GM19035 (cell line): Measurements from ENCODE around the gene SPPL3.

Source experiments
- ATAC-seq: cut with Tn5 transposase; IDR thresholded peaks from one replicate; pipeline ENCODE4 v1.9.1; 2021; ENCODE audit not compliant: unreplicated experiment

SPPL3 gene

DNA sequence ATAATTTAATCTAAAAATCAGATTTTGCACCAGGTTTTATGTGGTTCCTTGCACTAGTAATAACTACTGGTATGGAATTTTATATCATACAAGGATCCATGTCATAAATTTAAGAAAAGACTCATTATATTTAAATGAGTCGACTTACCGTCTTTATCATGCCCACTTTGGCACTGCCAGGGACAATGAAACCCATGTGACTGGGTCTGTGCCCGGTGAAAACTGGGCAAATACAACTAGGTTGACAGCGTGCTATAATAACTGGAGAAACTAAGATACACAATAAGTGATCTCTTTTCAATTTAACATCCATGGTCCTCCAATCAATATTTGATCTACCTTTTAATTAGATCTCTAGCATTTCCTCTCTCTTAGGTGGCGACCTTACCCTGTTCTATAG lies 114.0 kb downstream of the SPPL3 start:
- no peak for ATAC-seq

DNA sequence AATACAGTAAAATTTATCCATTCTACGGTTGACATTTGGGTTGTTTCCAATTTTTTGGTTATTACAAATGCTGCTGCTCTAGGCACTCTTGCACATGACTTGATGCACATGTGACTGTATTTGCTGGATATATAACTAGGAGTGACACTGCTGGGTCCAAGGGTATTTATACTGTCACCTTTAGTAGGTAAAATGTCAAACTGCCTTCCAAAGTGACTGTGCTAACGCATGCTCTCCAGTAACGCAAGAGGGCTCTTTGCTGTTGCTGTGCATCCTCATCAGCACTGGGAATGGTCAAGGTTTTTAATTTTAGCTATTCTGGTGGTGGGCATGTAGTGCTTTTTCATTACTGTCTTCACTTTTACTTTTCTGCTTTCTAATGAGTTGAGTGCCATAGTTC lies 116.3 kb downstream of the SPPL3 start:
- no peak for ATAC-seq

DNA sequence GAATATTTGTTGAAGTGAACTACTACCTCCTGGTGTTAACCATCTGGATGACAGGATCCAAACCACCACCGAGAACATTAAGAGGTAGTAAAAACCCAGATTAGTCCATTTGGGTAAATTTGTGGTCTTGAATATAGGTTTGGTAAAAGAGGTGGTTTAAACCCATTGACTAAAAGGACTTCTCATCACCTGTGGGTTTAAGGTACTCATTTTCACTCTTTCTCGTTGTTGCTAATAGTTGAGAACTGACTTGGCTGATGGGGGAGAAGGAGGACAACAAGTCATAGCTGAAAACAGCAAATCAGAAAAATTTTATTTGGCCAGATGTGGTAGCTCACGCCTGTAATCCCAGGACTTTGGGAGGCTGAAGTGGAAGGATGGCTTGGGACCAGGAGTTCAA lies 119.4 kb downstream of the SPPL3 start:
- no peak for ATAC-seq

DNA sequence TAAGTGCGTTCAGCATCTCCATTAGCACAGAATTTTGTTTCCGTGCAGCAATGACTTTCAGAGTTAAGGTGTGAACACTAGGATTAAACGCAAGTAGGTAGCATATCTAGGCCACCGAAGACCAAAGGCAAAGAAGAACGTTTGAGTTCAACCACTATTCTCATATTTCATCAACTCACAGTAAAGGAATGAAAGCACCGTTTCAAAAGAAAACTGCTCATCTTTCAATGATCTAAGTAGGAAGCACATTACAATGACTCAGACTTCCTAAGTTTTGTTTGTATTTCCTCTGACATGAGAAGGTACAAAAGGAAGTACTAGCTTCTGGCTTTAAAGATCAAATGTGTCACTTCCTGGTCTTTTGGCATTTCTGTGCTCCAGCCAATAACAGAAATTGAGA lies 121.0 kb downstream of the SPPL3 start:
- no peak for ATAC-seq

DNA sequence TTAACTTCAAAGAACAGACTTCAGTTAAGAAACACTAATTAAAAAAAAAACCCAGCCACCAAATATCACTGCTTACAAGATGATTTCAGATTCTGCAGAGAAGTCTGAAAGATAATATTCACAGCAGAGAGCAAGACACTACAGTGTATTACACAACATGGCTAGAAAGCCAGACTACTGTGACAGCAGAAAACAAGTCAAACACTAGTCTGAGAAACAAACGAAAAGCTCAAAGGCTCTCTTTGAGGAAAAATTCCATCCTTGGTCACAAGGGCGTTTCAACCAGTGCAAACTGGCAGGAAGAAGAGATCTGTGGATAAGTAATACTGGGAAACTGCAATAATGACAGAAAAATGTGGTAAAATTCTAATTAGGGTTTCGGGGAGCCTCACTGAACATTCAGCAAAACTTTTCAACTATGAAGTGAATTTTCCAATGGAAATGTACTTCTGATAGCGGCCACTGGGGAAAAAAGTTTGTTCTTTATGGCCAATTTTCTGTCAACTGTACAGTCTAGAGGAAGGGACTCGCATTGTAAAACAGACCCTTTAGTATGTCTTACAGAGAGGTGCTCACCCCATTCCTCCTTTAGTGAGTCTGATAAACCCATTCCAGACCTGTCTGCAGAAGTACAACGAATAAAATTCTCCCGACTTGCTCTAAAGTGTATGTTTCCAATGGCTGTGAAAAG lies 128.2 kb downstream of the SPPL3 start:
- no peak for ATAC-seq

DNA sequence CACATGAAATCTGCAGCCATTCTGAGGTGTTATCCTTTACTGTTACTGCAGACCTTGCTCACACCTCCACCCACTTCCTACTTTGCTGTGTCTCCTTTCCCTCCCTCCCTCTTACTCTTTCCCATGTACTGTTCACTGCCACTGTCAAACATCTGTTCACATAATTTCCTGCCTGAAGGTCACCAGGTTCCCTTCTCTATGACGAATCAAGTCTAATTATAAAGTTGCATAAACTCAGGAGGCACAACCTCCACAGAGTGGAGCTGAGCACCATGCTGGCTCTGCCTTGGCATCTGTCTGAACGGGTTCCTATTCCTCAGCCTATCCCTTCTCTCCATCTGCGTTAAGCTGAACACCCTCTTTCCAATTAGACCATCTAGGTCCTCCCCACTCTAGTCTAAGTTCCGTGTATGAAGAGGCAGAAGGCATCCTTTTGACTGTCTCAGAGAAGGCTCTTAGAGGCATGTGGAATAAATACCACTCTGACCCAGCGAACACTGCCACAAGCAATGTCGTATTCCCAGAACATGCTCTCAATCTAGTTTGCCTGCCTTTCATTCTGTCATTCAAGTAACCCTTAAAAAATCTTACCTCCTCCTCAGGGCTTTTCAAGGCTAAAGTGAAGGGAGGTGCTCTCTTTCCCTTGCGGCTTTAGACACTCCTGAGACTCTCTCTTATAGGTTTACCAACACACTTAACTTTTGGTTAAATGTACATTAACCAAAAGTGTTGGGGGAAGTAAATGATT lies 129.8 kb downstream of the SPPL3 start:
- ATAC-seq = no peak

DNA sequence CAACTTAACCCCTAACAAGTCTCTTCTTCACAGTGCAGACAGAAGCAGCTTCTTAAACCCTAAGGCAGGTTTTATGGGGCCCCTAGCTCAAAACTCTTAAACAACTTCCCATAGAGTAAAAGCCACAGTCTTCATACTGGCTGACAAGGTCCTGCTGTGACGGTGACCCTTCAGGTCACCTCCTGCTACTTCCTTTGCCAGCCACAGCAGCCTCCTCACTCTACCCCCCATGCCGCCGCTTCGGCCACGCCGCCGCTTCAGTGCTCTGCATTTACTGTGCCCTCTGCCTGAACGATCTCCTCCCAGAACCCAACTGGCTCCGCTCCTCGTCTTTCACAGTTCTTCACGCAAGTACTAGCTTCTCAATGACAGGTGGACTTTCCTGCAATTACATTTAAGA lies 133.1 kb downstream of the SPPL3 start:
- ATAC-seq = no peak

DNA sequence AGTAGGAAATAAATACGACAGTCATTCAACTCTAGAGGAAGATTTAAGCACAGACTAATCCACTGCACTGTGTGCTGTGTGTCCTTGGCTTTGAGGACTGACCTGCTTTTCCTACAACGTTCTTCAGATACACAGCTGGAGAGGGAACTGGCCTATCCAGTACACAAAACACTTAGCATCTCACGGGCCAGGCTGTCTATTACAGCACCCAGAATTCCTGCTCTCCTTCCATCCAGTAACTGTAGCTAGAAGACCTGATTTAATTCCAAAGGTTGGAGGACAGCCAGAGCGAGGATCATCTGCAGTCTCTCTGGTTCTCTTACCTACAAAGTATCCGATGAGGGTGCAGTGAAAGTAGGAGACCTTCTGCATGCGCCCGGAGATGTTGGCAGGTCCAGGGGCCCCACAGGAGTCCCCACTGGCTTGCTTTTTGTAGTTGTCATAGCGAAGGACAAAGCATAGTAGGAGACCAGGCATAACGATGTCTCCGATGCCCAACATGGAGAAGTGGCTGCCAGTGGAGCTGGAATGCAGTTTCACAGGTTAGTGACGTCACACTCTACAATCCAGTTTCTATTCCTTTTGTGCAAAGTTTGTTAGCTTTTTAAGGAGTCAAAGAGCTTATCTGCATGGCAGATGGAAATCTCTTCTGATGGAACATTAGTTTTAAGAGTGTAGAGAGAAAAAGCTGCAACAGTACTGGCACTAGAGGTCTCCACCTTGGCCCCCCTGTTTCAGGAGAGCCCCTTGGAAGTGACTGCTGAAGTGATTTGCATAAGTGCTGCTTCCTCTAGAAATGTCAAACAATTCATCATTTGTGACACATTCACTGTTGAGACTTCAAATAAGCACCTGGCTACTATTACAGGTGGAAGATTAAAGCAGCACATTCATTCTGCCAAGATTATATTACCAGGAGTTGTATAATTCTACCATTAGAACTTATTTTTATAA lies 136.8 kb downstream of the SPPL3 start:
- ATAC-seq = no peak

DNA sequence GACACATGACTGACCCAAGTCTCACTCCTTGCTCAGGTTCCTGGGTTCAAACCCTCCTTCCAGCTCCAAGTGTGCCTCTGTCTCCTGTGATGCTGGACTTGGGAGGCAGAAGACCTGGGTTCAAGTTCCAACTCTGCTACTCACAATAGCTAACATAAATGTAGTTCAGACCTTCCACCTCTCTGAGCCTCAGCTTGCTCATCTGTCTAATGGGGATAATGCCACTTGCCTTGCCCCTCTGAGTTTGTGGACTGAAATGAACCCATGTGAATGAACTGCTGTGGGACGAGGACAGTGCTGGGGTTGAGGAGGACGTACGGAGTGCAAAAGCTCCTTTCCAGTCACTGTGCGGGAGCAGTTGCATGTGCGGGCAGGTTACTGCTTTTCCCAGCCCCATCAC lies 137.6 kb downstream of the SPPL3 start:
- no peak for ATAC-seq

DNA sequence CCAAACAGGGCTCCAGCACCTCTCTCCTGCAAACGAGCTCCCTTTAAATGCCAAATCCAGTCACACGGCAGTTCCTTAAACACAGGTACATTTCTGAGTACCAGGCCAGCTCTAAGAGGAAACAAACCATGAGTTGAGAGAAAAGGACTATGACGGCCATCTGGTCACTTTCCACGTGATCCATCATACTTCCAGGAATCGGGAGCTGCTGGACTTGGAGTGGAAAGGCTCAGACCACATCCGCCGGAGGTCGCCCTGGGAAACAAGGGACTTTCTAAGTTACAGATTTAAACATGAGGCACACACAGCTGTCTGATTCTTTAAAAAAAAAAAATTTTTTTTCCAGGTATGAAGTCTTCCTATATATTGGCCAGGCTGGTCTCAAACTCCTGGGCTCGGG lies 139.3 kb downstream of the SPPL3 start:
- ATAC-seq = no peak

DNA sequence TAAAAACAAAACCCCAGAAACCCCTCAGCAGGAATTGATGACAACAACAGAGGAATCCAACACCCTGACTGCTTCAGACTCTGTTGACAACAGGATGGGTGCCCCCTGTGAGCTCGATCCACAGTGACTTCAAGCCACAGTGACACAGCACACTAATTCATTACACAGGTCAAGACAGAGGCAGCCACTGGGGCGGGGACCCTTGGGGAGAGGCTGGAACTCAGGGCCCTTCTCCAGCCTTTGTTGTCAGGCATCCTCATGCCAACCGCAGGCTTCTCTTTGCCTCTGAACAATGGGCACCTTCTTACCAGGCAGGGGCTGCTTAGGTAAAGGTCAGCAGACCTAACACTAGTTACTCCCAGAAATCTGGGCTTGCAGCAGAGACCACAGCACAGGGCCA lies 140.9 kb downstream of the SPPL3 start:
- ATAC-seq = no peak

DNA sequence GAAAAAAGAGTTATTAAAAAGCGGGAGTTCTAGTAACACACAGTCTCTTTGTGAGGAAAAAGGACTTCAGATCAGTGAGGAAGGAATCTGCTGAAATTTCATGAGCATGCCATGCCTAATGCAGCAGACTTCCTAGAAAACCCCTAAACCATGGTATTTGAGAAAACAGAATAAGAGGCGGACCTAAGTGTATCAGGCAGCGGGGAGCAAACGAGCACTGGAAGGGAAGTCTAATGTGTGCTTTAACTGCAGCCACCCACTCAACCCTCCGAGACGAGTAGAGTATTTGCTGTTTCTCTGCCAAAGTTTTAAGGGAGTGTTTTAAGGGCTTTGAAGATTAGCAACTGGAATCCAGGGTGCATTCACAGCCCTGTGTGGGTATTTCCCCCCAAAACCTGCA lies 142.1 kb downstream of the SPPL3 start:
- no peak for ATAC-seq

DNA sequence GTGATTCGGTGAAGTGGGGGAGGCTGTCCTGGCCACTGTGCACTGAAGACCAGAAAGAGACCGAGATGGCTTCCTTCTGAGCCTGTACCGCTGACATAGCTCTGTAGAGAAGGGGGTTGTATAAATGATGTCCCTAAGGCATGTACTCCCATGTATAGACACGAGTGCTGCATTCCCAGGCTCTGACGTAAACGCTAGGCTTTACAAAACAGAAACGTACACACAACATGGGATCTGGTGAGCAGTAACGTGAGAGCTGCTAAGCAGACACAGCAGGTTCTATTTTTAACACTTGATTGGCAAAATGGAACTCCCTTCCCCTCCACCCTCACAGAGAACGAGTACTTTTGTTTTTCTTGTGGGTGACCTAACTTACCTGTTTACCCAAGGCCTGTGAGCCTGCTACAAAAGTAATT lies 142.6 kb downstream of the SPPL3 start:
- no peak for ATAC-seq

DNA sequence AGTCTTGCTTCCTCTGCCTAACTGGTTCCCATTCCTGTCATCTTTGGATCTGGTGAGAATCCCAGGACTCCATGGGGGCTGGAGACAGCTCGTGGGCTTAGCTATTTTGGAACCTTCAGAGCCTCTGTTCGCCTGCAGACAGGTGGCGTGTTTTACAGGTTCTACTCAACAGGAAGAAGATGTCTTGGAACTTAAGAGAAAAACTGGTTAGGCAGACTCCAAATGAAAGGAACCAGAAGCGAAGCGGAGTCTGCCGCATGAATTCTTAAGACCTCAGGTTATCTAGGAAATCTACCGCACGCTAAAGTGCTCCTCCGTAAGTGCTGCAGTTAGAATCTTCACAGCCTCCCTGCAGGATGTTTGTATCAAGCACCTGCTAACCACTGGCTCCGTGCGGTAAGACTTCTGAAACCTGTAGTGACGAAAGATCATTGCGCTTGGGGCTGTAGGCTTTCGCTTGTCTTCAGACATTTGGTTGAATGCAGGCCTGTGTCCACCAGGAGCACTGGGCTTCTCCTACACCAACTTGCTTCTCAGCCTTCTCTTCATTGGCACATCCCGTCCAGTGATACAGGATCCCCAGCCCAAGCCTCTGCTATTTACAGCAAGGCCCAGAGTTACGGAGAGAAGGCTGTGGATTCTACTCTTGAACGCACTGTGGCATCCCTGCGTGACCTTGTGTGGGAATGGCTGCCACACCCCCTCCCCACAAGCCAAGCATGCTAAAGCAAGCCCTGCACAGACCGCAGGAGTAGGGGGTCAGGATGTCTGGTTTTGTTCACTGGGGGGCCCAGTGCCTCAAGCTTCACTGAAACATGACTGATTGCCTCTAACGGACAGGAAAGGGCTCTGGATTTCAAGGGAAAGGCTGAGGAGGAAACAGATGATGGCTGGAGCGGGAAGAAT lies 143.6 kb downstream of the SPPL3 start:
- no peak for ATAC-seq

DNA sequence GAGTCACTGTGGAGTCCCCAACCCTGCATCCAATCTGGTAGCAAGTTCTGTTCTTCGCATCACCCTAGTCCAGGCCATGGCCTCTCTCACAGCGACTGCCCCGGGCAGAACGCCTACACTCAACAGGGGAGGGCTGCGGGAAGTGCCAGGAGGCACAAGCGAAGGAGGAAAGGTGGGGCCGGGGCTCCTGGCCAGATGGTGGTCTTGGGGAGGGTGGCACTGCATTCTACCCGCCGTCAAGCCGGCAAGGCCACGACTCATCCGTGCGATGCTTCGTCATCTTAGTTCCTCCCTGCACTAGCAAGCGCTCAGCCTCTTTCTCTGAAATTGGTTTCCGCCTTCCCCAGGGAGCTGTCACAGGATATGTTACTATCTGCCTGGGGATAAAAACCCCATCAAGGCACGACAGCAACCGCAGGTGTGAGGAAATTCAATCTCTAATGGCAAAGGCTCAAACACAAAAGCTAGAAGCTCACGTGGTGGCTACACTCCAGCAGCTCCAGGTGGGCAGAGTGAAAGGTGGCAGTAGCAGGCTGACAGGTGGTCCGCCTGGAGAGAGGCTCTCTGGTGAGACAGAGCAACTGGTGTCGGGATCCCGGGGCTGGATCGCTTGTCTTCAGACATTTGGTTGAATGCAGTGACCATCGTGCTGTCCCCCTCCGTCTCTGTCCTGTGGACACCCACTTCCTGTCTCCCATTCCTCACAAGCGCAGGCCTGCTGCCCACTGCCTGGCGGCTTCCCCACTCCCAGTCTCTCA lies 144.4 kb downstream of the SPPL3 start:
- no peak for ATAC-seq

DNA sequence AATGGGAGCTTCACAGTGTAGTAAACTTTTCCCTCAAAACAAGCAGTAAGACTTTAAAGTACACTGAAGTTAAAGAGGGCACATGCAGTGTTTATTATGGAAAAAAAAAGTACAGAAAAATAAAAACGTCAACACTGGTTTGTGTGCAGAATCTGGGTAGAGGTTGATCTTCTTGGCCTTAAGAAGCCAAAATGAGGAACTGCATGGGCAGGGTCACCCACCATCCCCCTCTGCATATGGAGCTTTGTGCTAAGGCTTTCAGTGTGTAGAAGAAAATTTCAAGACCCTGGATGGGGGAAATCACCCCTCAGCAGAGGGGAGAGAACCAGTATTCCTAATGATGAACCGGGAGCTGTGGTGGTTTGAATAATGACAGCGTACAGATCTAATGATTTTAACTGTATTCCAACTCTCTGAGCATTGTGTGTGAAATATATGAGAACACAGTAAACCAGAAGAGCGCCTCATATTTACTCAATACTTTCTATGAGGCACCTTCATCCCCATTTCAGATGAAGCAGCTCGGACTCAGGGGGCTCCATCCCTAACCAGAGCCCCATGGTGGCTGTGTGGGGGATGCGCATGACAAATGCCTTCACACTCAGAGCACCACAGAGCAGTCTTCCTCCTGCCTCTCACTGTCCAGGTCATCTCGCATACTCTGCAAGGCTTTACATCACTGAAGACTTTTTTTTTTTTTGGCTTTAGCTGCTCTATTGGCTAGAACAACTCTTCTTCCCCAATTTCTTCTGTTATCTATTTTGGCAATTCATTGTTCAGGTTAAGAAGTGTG lies 145.2 kb downstream of the SPPL3 start:
- no peak for ATAC-seq

DNA sequence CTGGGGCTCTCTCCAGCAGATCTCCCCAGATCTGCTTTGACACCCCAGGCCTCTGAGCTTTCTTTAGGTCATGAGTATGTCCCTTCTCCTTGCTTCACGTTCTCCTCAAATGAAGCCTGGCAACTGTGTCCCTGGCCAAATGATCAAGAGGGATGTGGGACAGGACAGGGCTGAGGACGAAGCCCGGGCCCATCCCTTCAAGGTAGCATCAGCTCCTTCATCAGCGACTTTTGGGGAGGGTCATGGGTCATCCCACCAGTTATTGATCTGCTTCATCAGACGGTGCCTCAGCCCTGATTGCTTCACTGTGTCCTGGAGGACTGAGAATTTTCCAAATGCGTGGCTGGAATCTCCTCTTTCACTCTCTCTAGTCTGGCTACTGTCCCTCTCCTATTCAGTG lies 146.2 kb downstream of the SPPL3 start:
- ATAC-seq = no peak

DNA sequence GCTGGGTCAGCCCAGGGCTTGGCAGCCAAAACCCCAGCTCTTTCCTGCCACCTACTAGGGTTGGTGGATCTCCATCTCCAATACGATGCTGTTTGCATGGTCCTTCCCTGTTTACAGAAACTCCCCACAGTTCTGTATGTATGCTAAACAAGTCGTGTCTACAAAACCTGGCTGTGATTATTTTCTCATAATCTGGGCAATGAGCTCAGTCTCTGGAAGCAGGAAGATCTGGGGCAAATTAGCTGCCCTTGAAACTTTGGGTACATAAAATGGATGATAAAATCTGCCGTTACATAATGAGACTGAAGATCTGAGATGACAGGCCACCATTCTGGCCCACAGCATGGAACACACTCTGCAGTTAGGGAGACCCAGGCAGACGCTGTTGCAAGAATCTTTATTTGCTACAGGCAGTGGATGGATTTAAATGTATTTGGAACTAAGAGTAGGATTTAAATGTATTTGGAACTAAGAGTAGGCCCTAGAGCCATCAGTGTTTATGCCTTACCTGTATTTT lies 146.9 kb downstream of the SPPL3 start:
- no peak for ATAC-seq

DNA sequence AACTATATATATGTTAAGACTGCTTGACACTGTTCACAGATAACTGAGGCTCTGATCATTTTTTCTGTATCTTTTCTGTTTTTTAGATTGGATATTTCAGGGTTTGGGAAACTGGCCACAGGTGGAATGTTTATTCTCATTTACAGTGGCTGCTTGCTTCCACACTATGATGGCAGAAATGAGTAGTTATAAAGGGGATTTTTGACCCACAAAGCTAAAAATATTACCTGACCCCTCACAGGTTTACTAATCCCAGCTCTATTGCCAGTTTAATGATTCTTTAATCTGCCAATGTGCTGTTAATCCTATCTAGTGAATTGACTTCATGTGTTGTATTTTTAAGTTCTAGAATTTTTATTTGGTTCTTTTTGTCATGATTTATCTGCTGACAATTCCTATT lies 148.9 kb downstream of the SPPL3 start:
- ATAC-seq = no peak
